ENCODE results near the gene SPRR4. TPM values are rescaled to one million over a fixed set of nuclear protein-coding genes. Genes with fewer than 3 reads are reported as not detected.

The SPRR4 gene
- total RNA-seq, 2 donors from 2014 or later, result not detected

GRCh38 chr1:152951711-152952110 is 18.7 kb upstream of the SPRR4 start:
- Histone ChIP-seq H3K27ac (no peak overlapping the region), H3K27me3 (no peaks in the 10 kb centered on the region), H3K36me3 (no peaks in the 10 kb centered on the region), H3K4me1 (no peaks in the 10 kb centered on the region), H3K4me3 (no peak overlapping the region), H3K9me3 (no peaks in the 10 kb centered on the region)
- TF ChIP-seq, protein P1, sequence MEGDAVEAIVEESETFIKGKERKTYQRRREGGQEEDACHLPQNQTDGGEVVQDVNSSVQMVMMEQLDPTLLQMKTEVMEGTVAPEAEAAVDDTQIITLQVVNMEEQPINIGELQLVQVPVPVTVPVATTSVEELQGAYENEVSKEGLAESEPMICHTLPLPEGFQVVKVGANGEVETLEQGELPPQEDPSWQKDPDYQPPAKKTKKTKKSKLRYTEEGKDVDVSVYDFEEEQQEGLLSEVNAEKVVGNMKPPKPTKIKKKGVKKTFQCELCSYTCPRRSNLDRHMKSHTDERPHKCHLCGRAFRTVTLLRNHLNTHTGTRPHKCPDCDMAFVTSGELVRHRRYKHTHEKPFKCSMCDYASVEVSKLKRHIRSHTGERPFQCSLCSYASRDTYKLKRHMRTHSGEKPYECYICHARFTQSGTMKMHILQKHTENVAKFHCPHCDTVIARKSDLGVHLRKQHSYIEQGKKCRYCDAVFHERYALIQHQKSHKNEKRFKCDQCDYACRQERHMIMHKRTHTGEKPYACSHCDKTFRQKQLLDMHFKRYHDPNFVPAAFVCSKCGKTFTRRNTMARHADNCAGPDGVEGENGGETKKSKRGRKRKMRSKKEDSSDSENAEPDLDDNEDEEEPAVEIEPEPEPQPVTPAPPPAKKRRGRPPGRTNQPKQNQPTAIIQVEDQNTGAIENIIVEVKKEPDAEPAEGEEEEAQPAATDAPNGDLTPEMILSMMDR (IDR thresholded peaks at IDR 0.05), result no peak
- DNase-seq (ENCODE audit: low spot score), result no peak

- no peaks in the 10 kb centered on the region for H3K36me3 ChIP-seq
- H3K27ac ChIP-seq, result no peak overlapping the region
- TF ChIP-seq, protein P1 (IDR thresholded peaks at IDR 0.05), result no peak
- H3K4me3 ChIP-seq, result no peak overlapping the region
- H3K9me3 ChIP-seq, result no peaks in the 10 kb centered on the region
- H3K27me3 ChIP-seq, result no peaks in the 10 kb centered on the region
- no peak for DNase-seq (ENCODE audit: low spot score)
- H3K4me1 ChIP-seq, result no peaks in the 10 kb centered on the region
These were observed 16.7 kb upstream of the SPRR4 start for GRCh38 chr1:152953761-152954160.

- Histone ChIP-seq H3K4me3 (no peak overlapping the region), H3K9me3 (no peaks in the 10 kb centered on the region), H3K4me1 (no peaks in the 10 kb centered on the region), H3K27ac (no peak overlapping the region), H3K36me3 (no peaks in the 10 kb centered on the region), H3K27me3 (no peaks in the 10 kb centered on the region)
- TF ChIP-seq, protein P1 (IDR thresholded peaks at IDR 0.05), result no peak
- DNase-seq (ENCODE audit: low spot score), result no peak
These were observed 16.0 kb upstream of the SPRR4 start for GRCh38 chr1:152954436-152954835.

DNA sequence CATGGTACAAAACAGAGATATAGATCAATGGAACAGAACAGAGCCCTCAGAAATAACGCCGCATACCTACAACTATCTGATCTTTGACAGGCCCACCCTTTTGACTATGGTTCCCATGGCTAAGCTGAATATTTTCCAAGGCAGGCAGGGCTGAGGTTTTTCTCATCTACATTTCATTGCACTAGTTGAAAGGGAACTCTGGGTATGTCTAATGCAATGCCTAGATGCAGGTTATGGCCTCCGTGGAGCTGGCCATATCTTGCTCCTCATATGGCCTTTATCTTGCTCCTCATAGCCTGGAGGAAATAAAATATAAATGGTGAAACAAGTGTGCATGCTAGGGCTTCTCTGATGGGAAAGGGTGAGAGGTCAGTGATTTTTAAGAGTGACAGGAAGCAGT is 12.9 kb upstream of the SPRR4 start:
- TF ChIP-seq, protein P1 (IDR thresholded peaks at IDR 0.05), result no peak
- Histone ChIP-seq H3K9me3 (no peaks in the 10 kb centered on the region), H3K36me3 (no peaks in the 10 kb centered on the region), H3K27ac (no peak overlapping the region), H3K27me3 (no peaks in the 10 kb centered on the region), H3K4me1 (no peaks in the 10 kb centered on the region), H3K4me3 (no peak overlapping the region)
- DNase-seq (ENCODE audit: low spot score), result no peak

DNA sequence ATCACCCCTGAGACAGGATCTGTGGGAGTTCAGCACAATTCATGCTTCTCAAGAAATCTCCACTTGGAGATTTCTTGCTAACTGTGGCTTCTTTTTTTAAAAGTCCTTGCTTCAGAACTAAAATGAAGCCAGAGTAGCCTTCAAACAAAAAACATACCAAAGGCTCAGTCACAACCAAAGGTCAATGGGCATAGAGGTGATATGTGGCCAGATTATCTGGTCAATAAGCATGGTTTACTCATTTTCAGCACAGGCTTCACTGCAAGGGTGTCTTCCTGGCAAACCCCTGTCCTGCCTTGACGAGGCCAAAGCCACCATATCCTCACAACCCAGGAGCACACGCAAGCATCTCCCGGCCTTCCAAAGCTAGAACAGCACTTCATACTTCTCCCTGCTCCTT is 11.2 kb upstream of the SPRR4 start:
- Histone ChIP-seq H3K27me3 (no peaks in the 10 kb centered on the region), H3K4me1 (no peaks in the 10 kb centered on the region), H3K4me3 (no peak overlapping the region), H3K27ac (no peak overlapping the region), H3K9me3 (no peaks in the 10 kb centered on the region), H3K36me3 (no peaks in the 10 kb centered on the region)
- no peak for DNase-seq (ENCODE audit: low spot score)
- TF ChIP-seq, protein P1 (IDR thresholded peaks at IDR 0.05), result no peak

DNA sequence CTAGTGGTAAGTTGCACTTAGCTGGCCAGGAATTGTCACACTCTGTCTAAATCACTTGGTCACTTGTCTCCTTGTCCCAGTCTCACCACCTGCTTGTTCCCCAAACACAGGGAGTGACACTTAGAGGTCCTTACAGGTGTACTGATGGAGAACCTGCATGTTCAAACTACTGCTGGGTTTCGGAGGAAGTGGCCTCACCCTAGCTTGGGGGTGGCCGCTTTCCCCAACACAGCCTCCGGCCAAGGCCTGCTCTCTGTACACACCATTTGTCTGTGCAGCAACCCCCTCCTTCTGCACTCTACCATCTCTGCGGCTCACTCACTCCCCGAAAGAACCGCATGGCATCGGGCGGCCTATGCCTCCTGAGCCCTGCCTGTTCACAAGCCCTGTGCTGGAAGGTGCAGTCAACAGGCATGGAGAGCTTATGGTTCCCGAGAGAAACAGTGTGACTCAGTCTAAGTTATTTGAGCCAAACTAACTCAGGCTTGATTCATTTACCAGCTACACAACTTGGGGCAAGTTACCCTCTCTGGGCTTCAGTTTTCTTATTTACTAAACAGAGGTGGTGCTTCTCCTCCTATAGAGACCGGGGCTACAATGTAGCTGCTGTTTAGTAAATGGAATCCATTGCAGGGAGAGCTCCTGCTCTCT is 10.5 kb upstream of the SPRR4 start:
- H3K4me3 ChIP-seq, result no peak overlapping the region
- TF ChIP-seq, protein P1 (IDR thresholded peaks at IDR 0.05), result no peak
- H3K27me3 ChIP-seq, result no peaks in the 10 kb centered on the region
- DNase-seq (ENCODE audit: low spot score), result no peak
- no peak overlapping the region for H3K27ac ChIP-seq
- H3K36me3 ChIP-seq, result no peaks in the 10 kb centered on the region
- H3K9me3 ChIP-seq, result no peaks in the 10 kb centered on the region
- no peaks in the 10 kb centered on the region for H3K4me1 ChIP-seq
